ENCODE measurements around the gene GLI3.

The GLI3 gene

GRCh38 chr7:41916450-41916927, 320.5 kb downstream of the GLI3 start:
- no peaks in the 10 kb centered on the region for H3K9me3 ChIP-seq (ENCODE audit: severe bottlenecking)
- H3K27ac ChIP-seq (ENCODE audit: poor library complexity, severe bottlenecking), result peak overlapping the region; percentile 87
- ATAC-seq (ENCODE audit: low read depth) (peak; percentile 93), DNase-seq (ENCODE audit: low spot score) (no peak)
- no peaks in the 10 kb centered on the region for H3K27me3 ChIP-seq (ENCODE audit: insufficient read depth, poor library complexity, severe bottlenecking)
- no peaks in the 10 kb centered on the region for H3K36me3 ChIP-seq (ENCODE audit: low read depth)
- no peak for TF ChIP-seq CTCF (IDR thresholded peaks at IDR 0.05; ENCODE audit: poor library complexity, severe bottlenecking)
- no peak overlapping the region for H3K4me3 ChIP-seq (ENCODE audit: severe bottlenecking)
- H3K4me1 ChIP-seq (ENCODE audit: insufficient read depth, poor library complexity, severe bottlenecking), result peaks cover 34% of the 10 kb centered on the region

- Histone ChIP-seq H3K27ac (ENCODE audit: poor library complexity, severe bottlenecking) (peak overlapping the region; percentile 87), H3K4me3 (ENCODE audit: severe bottlenecking) (no peak overlapping the region), H3K27me3 (ENCODE audit: insufficient read depth, poor library complexity, severe bottlenecking) (no peaks in the 10 kb centered on the region), H3K9me3 (ENCODE audit: severe bottlenecking) (no peaks in the 10 kb centered on the region), H3K36me3 (ENCODE audit: low read depth) (no peaks in the 10 kb centered on the region), H3K4me1 (ENCODE audit: insufficient read depth, poor library complexity, severe bottlenecking) (peaks cover 34% of the 10 kb centered on the region)
- ATAC-seq (ENCODE audit: low read depth) (no peak), DNase-seq (ENCODE audit: low spot score) (no peak)
- no peak for TF ChIP-seq CTCF (IDR thresholded peaks at IDR 0.05; ENCODE audit: poor library complexity, severe bottlenecking)
Observed at GRCh38 chr7:41915871-41916270, 321.1 kb downstream of the GLI3 start.

GRCh38 chr7:41912851-41913567, 324.0 kb downstream of the GLI3 start:
- Histone ChIP-seq H3K4me3 (ENCODE audit: severe bottlenecking) (no peak overlapping the region), H3K36me3 (ENCODE audit: low read depth) (no peaks in the 10 kb centered on the region), H3K27me3 (ENCODE audit: insufficient read depth, poor library complexity, severe bottlenecking) (no peaks in the 10 kb centered on the region), H3K4me1 (ENCODE audit: insufficient read depth, poor library complexity, severe bottlenecking) (peaks cover 34% of the 10 kb centered on the region), H3K9me3 (ENCODE audit: severe bottlenecking) (no peaks in the 10 kb centered on the region), H3K27ac (ENCODE audit: poor library complexity, severe bottlenecking) (peak overlapping the region; percentile 52)
- no peak for TF ChIP-seq CTCF (IDR thresholded peaks at IDR 0.05; ENCODE audit: poor library complexity, severe bottlenecking)
- DNase-seq (ENCODE audit: low spot score) (no peak), ATAC-seq (ENCODE audit: low read depth) (peak; percentile 19; the same call in 1 of the 3 replicates)

- ATAC-seq (ENCODE audit: low read depth) (no peak), DNase-seq (ENCODE audit: low spot score) (no peak)
- peak overlapping the region; percentile 52 for H3K27ac ChIP-seq (ENCODE audit: poor library complexity, severe bottlenecking)
- peaks cover 34% of the 10 kb centered on the region for H3K4me1 ChIP-seq (ENCODE audit: insufficient read depth, poor library complexity, severe bottlenecking)
- no peaks in the 10 kb centered on the region for H3K9me3 ChIP-seq (ENCODE audit: severe bottlenecking)
- no peak for TF ChIP-seq CTCF (IDR thresholded peaks at IDR 0.05; ENCODE audit: poor library complexity, severe bottlenecking)
- H3K27me3 ChIP-seq (ENCODE audit: insufficient read depth, poor library complexity, severe bottlenecking), result no peaks in the 10 kb centered on the region
- no peaks in the 10 kb centered on the region for H3K36me3 ChIP-seq (ENCODE audit: low read depth)
- no peak overlapping the region for H3K4me3 ChIP-seq (ENCODE audit: severe bottlenecking)
Observed at GRCh38 chr7:41912426-41912825, 324.6 kb downstream of the GLI3 start.

- Histone ChIP-seq H3K27ac (ENCODE audit: poor library complexity, severe bottlenecking) (peak overlapping the region; percentile 52), H3K4me3 (ENCODE audit: severe bottlenecking) (no peak overlapping the region), H3K4me1 (ENCODE audit: insufficient read depth, poor library complexity, severe bottlenecking) (peaks cover 31% of the 10 kb centered on the region), H3K9me3 (ENCODE audit: severe bottlenecking) (no peaks in the 10 kb centered on the region), H3K27me3 (ENCODE audit: insufficient read depth, poor library complexity, severe bottlenecking) (no peaks in the 10 kb centered on the region), H3K36me3 (ENCODE audit: low read depth) (no peaks in the 10 kb centered on the region)
- DNase-seq (ENCODE audit: low spot score) (no peak), ATAC-seq (ENCODE audit: low read depth) (no peak)
- no peak for TF ChIP-seq CTCF (IDR thresholded peaks at IDR 0.05; ENCODE audit: poor library complexity, severe bottlenecking)
Observed at GRCh38 chr7:41911792-41912191, 325.2 kb downstream of the GLI3 start.

All from RWPE2 (cell line).